ENCODE measurements around the gene GALNT9. TPM values are rescaled to one million over a fixed set of nuclear protein-coding genes. Genes with fewer than 3 reads are reported as not detected.

Gene GALNT9
- total RNA-seq, 1 donor from 2014 or later = 1.6 TPM

- Mint-ChIP-seq H3K4me1 (ENCODE audit: unreplicated experiment) (peaks cover 4% of the 10 kb centered on the region), H3K27ac (no peak overlapping the region), H3K27me3 (peaks cover 11% of the 10 kb centered on the region), H3K4me3 (no peak overlapping the region), H3K36me3 (no peaks in the 10 kb centered on the region), H3K9me3 (no peaks in the 10 kb centered on the region)
- TF ChIP-seq, protein P1, sequence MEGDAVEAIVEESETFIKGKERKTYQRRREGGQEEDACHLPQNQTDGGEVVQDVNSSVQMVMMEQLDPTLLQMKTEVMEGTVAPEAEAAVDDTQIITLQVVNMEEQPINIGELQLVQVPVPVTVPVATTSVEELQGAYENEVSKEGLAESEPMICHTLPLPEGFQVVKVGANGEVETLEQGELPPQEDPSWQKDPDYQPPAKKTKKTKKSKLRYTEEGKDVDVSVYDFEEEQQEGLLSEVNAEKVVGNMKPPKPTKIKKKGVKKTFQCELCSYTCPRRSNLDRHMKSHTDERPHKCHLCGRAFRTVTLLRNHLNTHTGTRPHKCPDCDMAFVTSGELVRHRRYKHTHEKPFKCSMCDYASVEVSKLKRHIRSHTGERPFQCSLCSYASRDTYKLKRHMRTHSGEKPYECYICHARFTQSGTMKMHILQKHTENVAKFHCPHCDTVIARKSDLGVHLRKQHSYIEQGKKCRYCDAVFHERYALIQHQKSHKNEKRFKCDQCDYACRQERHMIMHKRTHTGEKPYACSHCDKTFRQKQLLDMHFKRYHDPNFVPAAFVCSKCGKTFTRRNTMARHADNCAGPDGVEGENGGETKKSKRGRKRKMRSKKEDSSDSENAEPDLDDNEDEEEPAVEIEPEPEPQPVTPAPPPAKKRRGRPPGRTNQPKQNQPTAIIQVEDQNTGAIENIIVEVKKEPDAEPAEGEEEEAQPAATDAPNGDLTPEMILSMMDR (conservative IDR thresholded peaks at IDR 0.05) = no peak
- no peak for DNase-seq (ENCODE audit: extremely low spot score, unreplicated experiment)
Measured at GRCh38 chr12:132356691-132357622, 27.6 kb upstream of the GALNT9 start.

- no peaks in the 10 kb centered on the region for H3K9me3 Mint-ChIP-seq
- H3K27me3 Mint-ChIP-seq = peaks cover 11% of the 10 kb centered on the region
- TF ChIP-seq, protein P1 (conservative IDR thresholded peaks at IDR 0.05) = no peak
- H3K36me3 Mint-ChIP-seq = no peaks in the 10 kb centered on the region
- H3K27ac Mint-ChIP-seq = no peak overlapping the region
- peaks cover 4% of the 10 kb centered on the region for H3K4me1 Mint-ChIP-seq (ENCODE audit: unreplicated experiment)
- DNase-seq (ENCODE audit: extremely low spot score, unreplicated experiment) = no peak
- no peak overlapping the region for H3K4me3 Mint-ChIP-seq
Measured at GRCh38 chr12:132355742-132356681, 26.6 kb upstream of the GALNT9 start.

DNA sequence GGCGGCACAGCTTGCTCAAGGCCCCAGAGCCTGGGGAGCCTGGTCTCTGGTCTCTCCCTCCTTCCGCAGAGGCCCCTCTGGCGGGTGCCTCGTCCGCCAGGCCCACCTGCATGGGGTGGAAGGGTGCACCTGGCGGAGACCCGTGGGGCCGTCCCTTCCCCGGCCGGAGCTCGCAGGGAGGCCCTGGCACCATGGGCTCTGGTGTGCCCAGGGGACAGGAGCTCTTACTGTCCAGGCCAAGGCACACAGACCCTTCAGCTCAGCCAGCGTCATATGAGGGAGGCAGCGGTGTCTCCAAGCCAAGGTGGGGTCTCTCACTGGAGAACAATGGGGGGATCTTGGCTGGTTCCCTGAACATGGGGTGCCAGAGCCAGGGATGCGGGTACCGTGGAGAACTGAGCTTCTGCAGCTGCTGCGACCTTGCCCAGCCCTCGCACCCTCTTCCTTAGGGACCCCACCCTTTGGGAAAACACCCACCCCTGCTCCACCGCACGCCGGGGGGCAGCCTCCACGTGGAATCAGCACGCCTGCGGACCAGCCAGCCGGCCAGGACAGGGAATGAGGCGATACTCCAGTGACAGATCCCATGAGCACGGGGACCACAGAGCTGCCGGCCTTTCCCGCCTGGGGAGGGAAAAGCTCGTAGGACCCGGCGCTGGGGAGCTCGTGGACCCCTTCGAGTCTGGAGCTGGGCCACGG, 25.7 kb upstream of the GALNT9 start:
- H3K27me3 Mint-ChIP-seq = peaks cover 11% of the 10 kb centered on the region
- DNase-seq (ENCODE audit: extremely low spot score, unreplicated experiment) = no peak
- no peaks in the 10 kb centered on the region for H3K36me3 Mint-ChIP-seq
- peaks cover 4% of the 10 kb centered on the region for H3K4me1 Mint-ChIP-seq (ENCODE audit: unreplicated experiment)
- no peak overlapping the region for H3K27ac Mint-ChIP-seq
- H3K9me3 Mint-ChIP-seq = no peaks in the 10 kb centered on the region
- TF ChIP-seq, protein P1 (conservative IDR thresholded peaks at IDR 0.05) = no peak
- no peak overlapping the region for H3K4me3 Mint-ChIP-seq

- Mint-ChIP-seq H3K27me3 (peaks cover 11% of the 10 kb centered on the region), H3K4me3 (no peak overlapping the region), H3K27ac (no peak overlapping the region), H3K9me3 (no peaks in the 10 kb centered on the region), H3K4me1 (ENCODE audit: unreplicated experiment) (peaks cover 4% of the 10 kb centered on the region), H3K36me3 (no peaks in the 10 kb centered on the region)
- DNase-seq (ENCODE audit: extremely low spot score, unreplicated experiment) = no peak
- TF ChIP-seq, protein P1 (conservative IDR thresholded peaks at IDR 0.05) = no peak
Measured at GRCh38 chr12:132354211-132354981, 25.0 kb upstream of the GALNT9 start.
